Hepatocyte (in vitro differentiated cells): ENCODE measurements around the gene CPED1. TPM values are rescaled to one million over a fixed set of nuclear protein-coding genes. Genes with fewer than 3 reads are reported as not detected.

Source experiments
- DNase-seq: peaks from one replicate; pipeline ENCODE4 v3.0.0-alpha.2; 2016; ENCODE audit warnings: low spot score
- H2AFZ ChIP-seq: fragments of 200-600 bp; sonication (generic); 2 replicates; pipeline ENCODE4 v1.6.0; 2016; ENCODE audit warnings: antibody characterized with exemption, mild to moderate bottlenecking
- H3K27ac ChIP-seq: fragments of 200-600 bp; sonication (generic); 2 replicates; pipeline ENCODE4 v1.5.1; 2016; ENCODE audit warnings: mild to moderate bottlenecking
- H3K27me3 ChIP-seq: fragments of 200-600 bp; sonication (generic); 2 replicates; pipeline ENCODE4 v1.6.1; 2016
- H3K36me3 ChIP-seq: fragments of 200-600 bp; sonication (generic); replicated peaks from 2 replicates; pipeline ENCODE4 v1.5.1; 2016; ENCODE audit warnings: low read depth; ENCODE audit not compliant: insufficient read depth
- H3K4me1 ChIP-seq: fragments of 200-600 bp; sonication (generic); 2 replicates; pipeline ENCODE4 v1.5.1; 2016; ENCODE audit warnings: mild to moderate bottlenecking, moderate library complexity; ENCODE audit not compliant: insufficient read depth
- H3K4me2 ChIP-seq: fragments of 200-600 bp; sonication (generic); 2 replicates; pipeline ENCODE4 v1.6.0; 2016
- H3K4me3 ChIP-seq: fragments of 200-600 bp; sonication (generic); 2 replicates; pipeline ENCODE4 v1.5.1; 2016; ENCODE audit warnings: mild to moderate bottlenecking
- H3K79me2 ChIP-seq: fragments of 200-600 bp; sonication (generic); 2 replicates; pipeline ENCODE4 v1.6.0; 2017; ENCODE audit warnings: mild to moderate bottlenecking
- H3K9me2 ChIP-seq: fragments of 200-600 bp; sonication (generic); replicated peaks from 2 replicates; pipeline ENCODE4 v1.6.0; 2017; ENCODE audit warnings: mild to moderate bottlenecking; ENCODE audit not compliant: insufficient read depth
- H3K9me3 ChIP-seq: fragments of 200-600 bp; sonication (generic); 2 replicates; pipeline ENCODE4 v1.5.1; 2016; ENCODE audit warnings: low read depth, mild to moderate bottlenecking
- H4K20me1 ChIP-seq: fragments of 200-600 bp; sonication (generic); 2 replicates; pipeline ENCODE4 v1.6.0; 2016; ENCODE audit warnings: mild to moderate bottlenecking; ENCODE audit not compliant: insufficient read depth, poor library complexity, severe bottlenecking
- CTCF ChIP-seq: fragments of 200-600 bp; sonication (generic); IDR thresholded peaks from 2 replicates; pipeline ENCODE4 v1.5.1; 2016; ENCODE audit warnings: antibody characterized with exemption, mild to moderate bottlenecking; ENCODE audit not compliant: poor library complexity
- EZH2 ChIP-seq: fragments of 200-600 bp; sonication (generic); IDR thresholded peaks from 2 replicates; pipeline ENCODE4 v1.6.1; 2016; ENCODE audit warnings: antibody characterized with exemption, mild to moderate bottlenecking, borderline replicate concordance
- EZH2phosphoT487 ChIP-seq: fragments of 200-600 bp; sonication (generic); IDR thresholded peaks from one replicate; pipeline ENCODE4 v1.6.1; 2018; ENCODE audit warnings: antibody characterized with exemption, mild to moderate bottlenecking, low read depth, moderate library complexity; ENCODE audit not compliant: unreplicated experiment, severe bottlenecking
- WGBS: methylation state at CpG from one replicate; pipeline ENCODE4 v1.1.6; 2016; ENCODE audit warnings: low lambda C conversion rate; ENCODE audit errors: missing lambda C conversion rate; 5-methylcytosine and 5-hydroxymethylcytosine counted together
- polyA plus RNA-seq: library from polyadenylated mRNA; unstranded; fragments of >200 nt; fragmentation: Nextera tagmentation; extraction: Ambion mirVana; gene quantifications from 2 replicates; pipeline ENCODE4 v1.2.1, GENCODE V29; 2016
- total RNA-seq: library from RNA; depleted of rRNA; stranded (reverse); fragments of >200 nt; gene quantifications from 2 replicates; pipeline ENCODE4 v1.2.3, GENCODE V29; 2014

The CPED1 gene
- total and polyA plus RNA-seq, 2 experiments from 2014 or later, result 10.1 to 30.5 TPM

- Histone ChIP-seq H3K79me2 (no peaks in the 10 kb centered on the region), H3K4me1 (no peaks in the 10 kb centered on the region), H3K27ac (no peak overlapping the region), H3K4me2 (no peak overlapping the region), H3K9me2 (no peaks in the 10 kb centered on the region), H3K4me3 (no peak overlapping the region), H3K36me3 (no peaks in the 10 kb centered on the region), H2AFZ (no peak overlapping the region), H3K9me3 (no peaks in the 10 kb centered on the region), H3K27me3 (no peaks in the 10 kb centered on the region), H4K20me1 (no peaks in the 10 kb centered on the region)
- DNase-seq, result no peak
- WGBS, result 81% methylated on average over 4 of the region's 4 CpGs
- no peak for TF ChIP-seq EZH2phosphoT487
- TF ChIP-seq EZH2, result no peak
- TF ChIP-seq CTCF, result no peak
Observed at GRCh38 chr7:121259826-121260225, 271.3 kb downstream of the CPED1 start.

GRCh38 chr7:121261207-121261884, 272.8 kb downstream of the CPED1 start:
- TF ChIP-seq CTCF, result no peak
- no peak for TF ChIP-seq EZH2
- TF ChIP-seq EZH2phosphoT487, result no peak
- Histone ChIP-seq H3K9me2 (no peaks in the 10 kb centered on the region), H2AFZ (no peak overlapping the region), H3K27me3 (no peaks in the 10 kb centered on the region), H3K4me1 (no peaks in the 10 kb centered on the region), H3K9me3 (no peaks in the 10 kb centered on the region), H3K4me2 (no peak overlapping the region), H4K20me1 (no peaks in the 10 kb centered on the region), H3K36me3 (no peaks in the 10 kb centered on the region), H3K27ac (no peak overlapping the region), H3K79me2 (no peaks in the 10 kb centered on the region), H3K4me3 (no peak overlapping the region)
- WGBS, result 73% methylated on average over 3 of the region's 3 CpGs
- no peak for DNase-seq

- H3K9me2 ChIP-seq, result no peaks in the 10 kb centered on the region
- no peaks in the 10 kb centered on the region for H3K27me3 ChIP-seq
- no peaks in the 10 kb centered on the region for H3K4me1 ChIP-seq
- no peaks in the 10 kb centered on the region for H3K79me2 ChIP-seq
- H3K9me3 ChIP-seq, result no peaks in the 10 kb centered on the region
- no peaks in the 10 kb centered on the region for H3K36me3 ChIP-seq
- 87% methylated on average over 1 of the region's 1 CpG for WGBS
- TF ChIP-seq EZH2phosphoT487 (no peak), EZH2 (no peak), CTCF (no peak)
- no peak overlapping the region for H3K4me3 ChIP-seq
- H3K4me2 ChIP-seq, result no peak overlapping the region
- H2AFZ ChIP-seq, result no peak overlapping the region
- no peak overlapping the region for H3K27ac ChIP-seq
- H4K20me1 ChIP-seq, result no peaks in the 10 kb centered on the region
- no peak for DNase-seq
Observed at GRCh38 chr7:121262221-121262620, 273.7 kb downstream of the CPED1 start.
